Stomach (tissue), 4 donors: ENCODE data around the gene USP38.

Source experiments
- POLR2AphosphoS5 ChIP-seq, 3 donors: sonication (generic); formaldehyde crosslinking; IDR thresholded peaks; one replicate each; pipeline ENCODE4 v1.6.1; 2016; ENCODE audit warnings: antibody characterized with exemption in 3 of 3
- TF ChIP-seq, protein P1 (sequence below), 7 experiments: fragments of 450-650 bp in 4 of 7; fragments of 200-600 bp in 3 of 7; sonication (generic) in 3 of 7; IDR thresholded peaks; one replicate each; pipeline ENCODE4 v1.5.1; 2016 to 2019; ENCODE audit warnings: antibody characterized with exemption in 7 of 7, control low read depth in 2 of 7, mild to moderate bottlenecking in 1 of 7

DNA sequence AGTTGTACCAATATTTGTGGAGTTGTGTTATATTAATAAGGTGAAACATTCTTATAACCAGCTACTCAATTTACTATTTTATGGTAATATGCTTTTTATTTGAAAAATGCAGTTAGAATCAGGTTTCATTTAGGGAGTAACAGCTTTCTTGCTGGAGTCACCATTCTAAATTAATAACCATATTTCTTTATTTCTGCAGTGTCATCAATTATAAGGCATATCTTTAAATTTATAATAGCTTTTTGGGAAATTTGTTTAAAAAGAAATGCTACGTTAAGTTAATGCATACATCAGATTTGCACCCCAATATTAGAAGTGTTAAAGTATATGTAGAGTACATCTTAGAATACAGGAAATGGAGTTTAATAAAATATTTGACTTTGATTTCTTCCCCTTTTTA lies 18.9 kb downstream of the USP38 start:
- no peak for TF ChIP-seq POLR2AphosphoS5 (IDR thresholded peaks at IDR 0.05)
- TF ChIP-seq, protein P1, sequence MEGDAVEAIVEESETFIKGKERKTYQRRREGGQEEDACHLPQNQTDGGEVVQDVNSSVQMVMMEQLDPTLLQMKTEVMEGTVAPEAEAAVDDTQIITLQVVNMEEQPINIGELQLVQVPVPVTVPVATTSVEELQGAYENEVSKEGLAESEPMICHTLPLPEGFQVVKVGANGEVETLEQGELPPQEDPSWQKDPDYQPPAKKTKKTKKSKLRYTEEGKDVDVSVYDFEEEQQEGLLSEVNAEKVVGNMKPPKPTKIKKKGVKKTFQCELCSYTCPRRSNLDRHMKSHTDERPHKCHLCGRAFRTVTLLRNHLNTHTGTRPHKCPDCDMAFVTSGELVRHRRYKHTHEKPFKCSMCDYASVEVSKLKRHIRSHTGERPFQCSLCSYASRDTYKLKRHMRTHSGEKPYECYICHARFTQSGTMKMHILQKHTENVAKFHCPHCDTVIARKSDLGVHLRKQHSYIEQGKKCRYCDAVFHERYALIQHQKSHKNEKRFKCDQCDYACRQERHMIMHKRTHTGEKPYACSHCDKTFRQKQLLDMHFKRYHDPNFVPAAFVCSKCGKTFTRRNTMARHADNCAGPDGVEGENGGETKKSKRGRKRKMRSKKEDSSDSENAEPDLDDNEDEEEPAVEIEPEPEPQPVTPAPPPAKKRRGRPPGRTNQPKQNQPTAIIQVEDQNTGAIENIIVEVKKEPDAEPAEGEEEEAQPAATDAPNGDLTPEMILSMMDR (IDR thresholded peaks at IDR 0.05): no peak
